HEK293T (cell line): ENCODE results near the gene STOML1.

ENCODE experiments used
- FOXA1 ChIP-seq: fragments of 450-650 bp; IDR thresholded peaks from 2 replicates; pipeline ENCODE4 v1.6.1; 2016; ENCODE audit warnings: mild to moderate bottlenecking
- SUZ12 ChIP-seq: fragments of 450-650 bp; IDR thresholded peaks from 2 replicates; pipeline ENCODE4 v1.6.1; 2016; ENCODE audit warnings: mild to moderate bottlenecking

GRCh38 chr15:73945130-73945508 is 47.0 kb downstream of the STOML1 start:
- TF ChIP-seq SUZ12 (no peak), FOXA1 (no peak)
